NCI-H2171 treated with DMSO at 0.1 percent for 48 hours (cell line): ENCODE measurements around the gene ANXA11.

Source experiments
- DNase-seq: peaks from one replicate; lab custom pipeline; 2025; lab: John Stamatoyannopoulos, UW

The ANXA11 gene

GRCh38 chr10:80165173-80165572 is 40.2 kb downstream of the ANXA11 start:
- DNase-seq, result no peak

DNA sequence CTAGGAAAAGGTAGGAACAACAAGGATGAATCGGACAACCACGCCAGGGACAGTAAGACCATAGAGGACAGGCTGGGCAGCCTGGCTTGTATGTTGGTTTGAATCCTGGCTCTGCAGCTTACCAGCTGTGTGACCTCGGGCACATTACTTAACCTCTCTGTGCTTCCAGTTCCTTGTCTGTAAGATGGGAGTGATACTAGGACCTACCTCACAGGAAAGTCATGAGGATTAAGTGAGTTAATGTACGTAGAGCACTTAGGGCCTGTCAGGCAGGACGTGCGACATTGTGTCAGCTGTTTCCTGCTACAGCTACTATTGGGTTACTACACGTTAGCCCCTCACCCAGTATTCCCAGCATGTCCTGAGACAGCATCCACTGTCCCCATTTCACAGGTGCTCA is 40.7 kb downstream of the ANXA11 start:
- DNase-seq, result no peak

DNA sequence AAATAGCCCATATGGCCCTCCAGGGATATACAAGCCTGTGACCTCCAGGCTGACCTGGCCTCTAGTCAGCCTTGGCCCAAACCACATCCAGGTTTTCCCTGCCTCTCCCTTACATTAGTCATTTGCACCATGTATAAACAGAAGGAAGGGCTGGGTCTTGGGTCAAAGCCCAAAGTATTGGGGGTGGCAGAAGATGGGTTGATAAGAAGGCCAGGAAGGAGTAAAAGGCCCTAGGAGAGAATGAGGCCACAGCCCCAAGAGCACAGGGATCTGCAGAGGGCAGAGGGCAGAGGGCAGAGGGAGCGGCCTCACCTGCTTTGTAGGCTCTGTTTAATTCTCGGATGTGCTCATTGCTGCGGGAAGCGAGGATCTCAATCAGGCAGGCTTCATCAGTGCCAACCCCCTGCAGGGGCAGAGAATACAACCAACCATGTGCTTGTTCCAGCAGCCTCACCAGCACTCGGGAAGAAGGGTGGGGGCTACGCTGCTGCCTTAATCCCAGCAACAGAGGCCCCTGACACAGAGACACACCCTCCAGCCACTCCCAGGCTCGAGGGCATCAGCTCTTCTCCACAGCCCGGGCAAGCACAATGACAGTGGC is 41.5 kb downstream of the ANXA11 start:
- no peak for DNase-seq

DNA sequence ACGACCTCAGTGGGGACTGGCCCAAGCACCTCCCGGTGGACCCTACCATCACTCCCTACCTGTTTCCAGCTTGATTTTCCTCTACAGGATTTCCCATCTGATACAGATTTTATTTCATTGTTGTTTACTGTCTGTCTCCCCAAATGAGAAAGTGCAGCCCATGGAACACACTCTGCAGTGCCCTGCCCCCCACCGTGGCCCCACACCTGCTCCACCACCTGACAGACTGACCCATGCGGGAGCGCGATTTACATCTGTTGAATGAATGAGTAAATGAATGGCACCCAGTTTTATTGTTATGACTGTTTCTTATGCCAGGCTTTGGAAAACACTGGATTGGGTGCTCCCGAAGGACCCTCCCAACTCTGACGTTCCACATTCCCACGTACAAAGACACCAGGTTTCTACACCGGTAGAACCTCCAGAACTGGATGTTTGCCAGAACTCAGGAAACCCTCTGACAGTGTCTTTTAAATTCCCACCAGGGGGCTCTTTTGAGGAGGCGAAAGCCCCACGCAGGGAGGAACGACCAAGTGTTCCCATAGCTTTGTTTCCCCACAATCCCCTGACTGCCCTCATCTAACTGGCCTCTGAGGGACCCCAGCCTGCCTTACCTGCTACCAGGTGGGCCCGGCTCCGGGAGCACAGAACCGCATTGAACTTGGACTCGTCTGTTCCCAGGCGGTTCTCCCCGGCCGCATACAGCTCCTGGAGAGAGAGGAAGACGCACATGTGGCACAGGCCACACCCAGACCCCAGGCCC is 43.8 kb downstream of the ANXA11 start:
- DNase-seq, result peak; percentile 7

- DNase-seq, result no peak
Measured at GRCh38 chr10:80160361-80161320, 44.7 kb downstream of the ANXA11 start.

- DNase-seq, result no peak
Measured at GRCh38 chr10:80159166-80159873, 46.0 kb downstream of the ANXA11 start.

DNA sequence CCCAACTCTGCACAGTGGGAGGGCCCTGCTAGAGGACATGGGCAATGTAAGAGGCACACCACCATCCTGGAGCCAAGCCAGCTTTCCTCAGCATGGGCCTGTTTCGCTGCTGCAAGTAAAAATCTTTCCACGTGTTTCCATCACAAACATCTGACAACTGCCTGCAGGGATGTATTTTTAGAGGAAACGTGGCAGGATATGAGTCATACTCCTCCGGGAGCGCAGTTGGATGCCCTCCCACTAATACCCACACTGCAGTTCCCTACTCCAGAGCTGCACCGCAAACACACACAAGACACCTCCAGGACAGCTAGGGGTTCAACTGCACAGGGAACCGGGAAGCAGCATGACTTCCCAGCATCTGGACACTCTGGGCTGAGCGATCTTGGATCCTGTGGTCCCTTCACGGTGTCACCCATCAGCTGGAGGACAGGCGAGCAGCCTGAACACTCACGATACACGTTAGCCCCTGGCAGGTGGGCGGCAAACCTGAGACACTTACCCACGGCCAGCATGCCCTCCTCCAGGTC is 46.7 kb downstream of the ANXA11 start:
- peak; percentile 66 for DNase-seq

DNA sequence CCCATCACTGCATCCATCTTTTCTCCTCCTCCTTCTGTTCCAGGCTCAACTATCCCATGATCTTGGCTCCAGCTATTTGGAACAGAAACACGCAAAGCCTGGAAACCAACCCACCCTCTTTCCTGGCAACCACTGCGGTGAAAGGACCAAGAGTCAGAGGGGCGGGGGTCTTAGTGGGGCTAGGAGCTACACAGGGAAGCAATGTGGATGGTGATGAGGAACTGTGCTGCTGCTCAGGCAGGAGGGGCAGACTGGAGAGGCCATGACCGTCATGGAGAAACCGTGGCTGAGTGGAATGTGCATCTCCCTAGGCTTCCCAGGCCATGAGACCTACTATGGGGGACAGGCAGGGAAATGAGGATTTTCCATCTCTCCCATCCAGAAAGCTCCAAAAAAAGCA is 47.2 kb downstream of the ANXA11 start:
- no peak for DNase-seq

DNA sequence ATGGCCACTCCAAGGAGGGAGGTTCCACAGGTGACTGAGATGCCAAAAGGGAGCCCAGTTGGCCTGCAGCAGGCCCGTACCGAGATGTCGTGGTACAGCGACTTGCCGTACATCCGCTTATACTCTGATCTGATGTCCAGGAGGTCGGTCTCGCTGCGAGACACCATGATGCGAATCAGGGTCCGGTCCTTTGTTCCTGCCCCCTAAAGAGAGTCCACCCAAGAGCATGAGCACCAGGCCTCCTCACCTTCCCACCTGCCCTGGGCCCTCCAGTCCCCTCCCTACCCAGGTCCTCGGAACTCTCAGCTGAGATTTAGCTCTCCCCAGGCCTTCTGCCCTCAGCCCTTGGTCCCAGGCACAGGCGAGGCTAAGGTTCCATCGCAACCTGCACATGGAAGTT is 47.8 kb downstream of the ANXA11 start:
- DNase-seq, result no peak

GRCh38 chr10:80156216-80156615 is 49.1 kb downstream of the ANXA11 start:
- DNase-seq, result no peak

DNA sequence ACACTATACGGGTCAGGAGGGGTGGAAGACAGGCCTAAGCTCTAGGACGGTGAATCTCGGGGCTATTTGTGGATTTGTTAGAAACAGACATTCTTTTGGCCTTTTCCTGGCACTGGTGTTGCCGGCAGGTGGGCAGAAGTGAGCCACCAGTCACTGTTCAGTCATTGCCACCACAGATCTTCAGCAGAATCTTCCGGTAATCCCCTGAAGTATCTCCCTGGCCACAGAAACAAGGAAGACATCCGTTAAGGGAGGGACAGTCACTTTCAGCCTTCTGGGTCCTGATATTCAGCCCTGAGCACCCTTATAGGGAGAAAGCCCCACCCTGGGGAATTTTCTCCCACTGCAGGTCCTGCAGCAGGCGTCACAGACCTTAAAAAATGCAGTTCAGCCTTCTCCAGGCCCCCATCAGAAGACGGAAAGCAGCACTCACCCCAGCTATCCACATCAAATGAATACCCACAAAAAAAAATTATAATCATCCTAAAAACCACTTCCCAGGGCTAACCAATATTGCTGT is 49.6 kb downstream of the ANXA11 start:
- DNase-seq, result no peak

GRCh38 chr10:80154978-80155695 is 50.2 kb downstream of the ANXA11 start:
- no peak for DNase-seq

DNA sequence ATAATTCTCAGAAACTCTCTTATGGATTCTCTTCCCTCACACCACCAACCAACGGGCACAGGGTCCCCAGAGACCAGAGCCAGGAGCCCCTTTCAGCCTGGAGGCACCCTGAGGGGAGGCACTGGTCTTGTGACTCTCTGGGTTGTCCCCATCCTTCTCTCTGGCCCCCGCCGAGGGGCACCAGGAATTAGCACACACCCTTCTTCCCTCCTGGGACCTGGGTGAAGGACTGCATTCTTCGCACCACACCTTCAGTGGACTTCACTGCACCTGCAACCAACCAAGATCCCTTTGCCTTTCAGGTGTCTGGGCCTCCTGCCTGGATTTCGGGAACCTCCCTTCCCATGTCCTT is 50.7 kb downstream of the ANXA11 start:
- no peak for DNase-seq

DNA sequence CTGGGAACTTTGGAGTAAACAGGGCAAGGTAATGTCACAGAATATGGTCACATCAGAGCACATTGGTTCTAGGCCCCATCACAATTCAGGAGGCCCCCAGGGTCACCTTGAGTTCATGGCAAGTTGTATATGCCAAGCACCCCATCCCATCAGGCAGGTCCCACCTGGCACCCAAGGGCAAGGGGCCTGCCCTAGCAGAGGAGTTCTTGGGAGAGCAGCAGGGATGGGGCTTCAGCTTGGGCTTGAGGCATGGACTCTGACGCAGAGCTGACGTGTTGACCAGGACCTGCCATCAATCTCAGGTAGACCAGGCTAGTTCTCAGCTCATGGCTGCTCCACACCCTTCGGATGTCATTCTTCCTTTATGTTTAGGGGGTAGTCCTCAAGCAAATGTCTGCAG is 51.9 kb downstream of the ANXA11 start:
- no peak for DNase-seq

GRCh38 chr10:80152820-80153219 is 52.5 kb downstream of the ANXA11 start:
- DNase-seq, result no peak

DNA sequence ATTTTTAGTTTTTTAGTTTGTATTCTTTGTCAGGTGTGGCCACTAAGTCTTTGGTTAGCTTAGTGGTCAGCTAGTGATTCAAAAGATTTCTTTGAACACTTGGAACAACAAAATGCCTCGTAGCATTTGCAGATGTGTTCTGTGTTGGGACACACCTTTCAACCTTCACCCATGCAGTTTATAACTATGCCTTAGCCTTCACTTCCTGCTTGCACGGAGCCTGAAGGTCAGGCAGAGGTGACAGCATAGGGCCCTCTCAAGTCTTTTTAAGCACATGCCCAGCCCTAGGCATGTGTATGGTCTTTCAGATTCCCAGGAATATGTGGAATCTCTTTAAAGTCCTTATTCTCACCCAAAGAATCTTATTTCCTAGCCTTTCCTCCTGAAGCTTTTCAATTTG is 55.2 kb downstream of the ANXA11 start:
- DNase-seq, result no peak

DNA sequence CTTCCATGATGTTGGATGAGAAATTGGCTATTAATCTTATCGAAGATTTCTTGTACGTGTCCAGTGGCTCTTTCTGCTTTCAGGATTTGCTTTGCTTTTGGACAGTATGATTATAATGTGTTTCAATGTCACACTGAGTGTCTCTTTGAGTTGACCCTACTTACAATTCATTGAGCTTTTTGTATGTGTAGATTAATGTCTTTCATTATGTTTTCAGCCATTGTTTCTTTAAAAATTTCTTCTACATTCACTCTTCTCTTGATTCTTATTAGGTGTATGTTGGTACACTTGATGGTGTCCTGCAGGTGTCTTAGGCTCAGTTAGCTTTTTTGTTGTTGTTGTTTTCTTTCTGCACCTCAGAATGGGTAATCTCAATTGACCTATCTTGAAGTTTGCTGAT is 56.2 kb downstream of the ANXA11 start:
- DNase-seq, result no peak

- DNase-seq, result no peak
Measured at GRCh38 chr10:80148166-80148805, 57.1 kb downstream of the ANXA11 start.

DNA sequence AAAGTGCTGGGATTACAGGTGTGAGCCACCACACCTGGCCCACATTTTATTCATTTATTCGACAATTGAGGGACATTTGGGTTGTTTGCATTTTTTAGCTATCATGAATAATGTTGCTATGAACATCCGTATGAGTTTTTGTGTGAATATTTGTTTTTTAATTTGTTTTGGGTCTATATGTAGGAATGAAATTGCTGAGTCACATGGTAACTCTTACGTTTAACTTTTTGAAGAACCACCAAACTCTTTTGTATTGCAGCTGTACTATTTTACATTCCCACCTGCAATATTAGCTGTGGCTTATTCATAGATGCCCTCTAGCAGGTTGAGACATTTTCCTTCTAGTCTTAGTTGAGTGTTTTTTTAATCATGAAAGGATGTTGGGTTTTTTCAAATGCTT is 58.4 kb downstream of the ANXA11 start:
- DNase-seq, result no peak
